Loucy (cell line): ENCODE data around the gene SNAPC4.

Source experiments
- H2AFZ ChIP-seq: fragments of 200-600 bp; sonication (generic); 2 replicates; pipeline ENCODE4 v1.6.0; 2016; ENCODE audit warnings: antibody characterized with exemption, mild to moderate bottlenecking, low read length, moderate library complexity
- H3F3A ChIP-seq: fragments of 200-600 bp; 2 replicates; pipeline ENCODE4 v1.6.0; 2016; ENCODE audit warnings: antibody characterized with exemption, low read depth, mild to moderate bottlenecking
- H3K27me3 ChIP-seq: fragments of 200-600 bp; sonication (generic); 2 replicates; pipeline ENCODE4 v1.6.1; 2014; ENCODE audit warnings: low read length, mild to moderate bottlenecking; ENCODE audit not compliant: insufficient read depth, poor library complexity, severe bottlenecking
- H3K36me3 ChIP-seq: fragments of 200-600 bp; sonication (generic); 2 replicates; pipeline ENCODE4 v1.6.1; 2016; ENCODE audit warnings: low read length; ENCODE audit not compliant: insufficient read depth
- H3K4me1 ChIP-seq: fragments of 200-600 bp; sonication (generic); 2 replicates; pipeline ENCODE4 v1.5.1; 2014; ENCODE audit warnings: low read length, mild to moderate bottlenecking; ENCODE audit not compliant: insufficient read depth, poor library complexity, severe bottlenecking
- H3K4me2 ChIP-seq: fragments of 200-600 bp; sonication (generic); 2 replicates; pipeline ENCODE4 v1.6.0; 2014; ENCODE audit warnings: antibody characterized with exemption, low read length, low read depth, mild to moderate bottlenecking; ENCODE audit not compliant: poor library complexity, severe bottlenecking
- H3K4me3 ChIP-seq: fragments of 200-600 bp; sonication (generic); 2 replicates; pipeline ENCODE4 v1.5.1; 2014; ENCODE audit warnings: low read length, mild to moderate bottlenecking, mixed read lengths; ENCODE audit not compliant: poor library complexity, severe bottlenecking
- H3K79me2 ChIP-seq: fragments of 200-600 bp; sonication (generic); 2 replicates; pipeline ENCODE4 v1.6.1; 2014; ENCODE audit warnings: low read length; ENCODE audit not compliant: insufficient read depth
- H3K9ac ChIP-seq: fragments of 200-600 bp; sonication (generic); 2 replicates; pipeline ENCODE4 v1.6.0; 2014; ENCODE audit warnings: mild to moderate bottlenecking, low read depth, low read length, moderate library complexity; ENCODE audit not compliant: poor library complexity, severe bottlenecking
- H3K9me2 ChIP-seq: fragments of 200-600 bp; sonication (generic); replicated peaks from 2 replicates; pipeline ENCODE4 v1.6.1; 2016; ENCODE audit warnings: low read depth, low read length, mixed read lengths
- H3K9me3 ChIP-seq: fragments of 200-600 bp; sonication (generic); 2 replicates; pipeline ENCODE4 v1.6.1; 2014; ENCODE audit warnings: mild to moderate bottlenecking, antibody characterized with exemption, low read length, low read depth; ENCODE audit not compliant: insufficient read depth
- H4K20me1 ChIP-seq: fragments of 200-600 bp; sonication (generic); 2 replicates; pipeline ENCODE4 v1.6.0; 2014; ENCODE audit warnings: antibody characterized with exemption, low read length, mild to moderate bottlenecking; ENCODE audit not compliant: insufficient read depth, poor library complexity, severe bottlenecking
- EZH2phosphoT487 ChIP-seq: fragments of 200-600 bp; IDR thresholded peaks from 2 replicates; pipeline ENCODE4 v1.6.1; 2018; ENCODE audit warnings: antibody characterized with exemption, mild to moderate bottlenecking, moderate library complexity, borderline replicate concordance
- TF ChIP-seq, protein P1 (sequence below): fragments of 200-600 bp; sonication (generic); conservative IDR thresholded peaks from 2 replicates; pipeline ENCODE4 v1.5.1; 2014; ENCODE audit warnings: mild to moderate bottlenecking, antibody characterized with exemption, low read length

The SNAPC4 gene

DNA sequence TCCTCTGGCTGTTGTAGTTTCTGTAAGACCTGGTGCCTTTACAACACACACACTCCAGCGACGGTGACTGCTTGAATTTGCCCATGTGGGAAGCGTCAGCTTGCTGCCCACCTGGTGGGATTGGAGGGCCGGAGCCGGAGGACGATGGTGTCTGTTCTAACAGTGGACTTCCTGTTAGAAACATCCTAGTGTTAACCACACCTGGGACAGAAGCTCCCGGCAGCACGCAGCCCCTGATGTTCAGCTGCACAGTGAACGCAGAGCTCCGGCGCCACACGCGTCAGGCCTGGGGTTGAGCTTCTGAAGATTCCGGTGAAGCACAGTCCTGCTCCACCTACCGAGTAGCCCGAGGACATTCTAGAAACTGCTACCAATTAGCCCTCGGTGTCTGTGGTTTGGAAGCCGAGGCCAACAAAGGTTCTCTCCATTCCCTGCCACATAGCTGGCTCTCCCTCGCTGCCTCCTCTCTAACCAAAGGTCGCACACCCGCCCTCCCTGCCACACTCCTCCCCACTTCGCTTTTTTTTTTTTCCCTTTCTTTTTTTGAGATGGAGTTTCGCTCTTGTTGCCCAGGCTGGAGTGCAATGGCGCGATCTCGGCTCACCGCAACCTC is 24.9 kb upstream of the SNAPC4 start:
- Histone ChIP-seq H3K4me2 (no peak overlapping the region), H3K36me3 (peaks cover 49% of the 10 kb centered on the region; the same call in 1 of the 2 replicates), H3K27me3 (no peaks in the 10 kb centered on the region), H2AFZ (no peak overlapping the region), H3K9me3 (no peaks in the 10 kb centered on the region), H3K79me2 (no peaks in the 10 kb centered on the region), H3K9ac (no peak overlapping the region), H3F3A (no peaks in the 10 kb centered on the region), H4K20me1 (no peaks in the 10 kb centered on the region), H3K4me1 (no peaks in the 10 kb centered on the region), H3K4me3 (no peak overlapping the region), H3K9me2 (no peaks in the 10 kb centered on the region)
- TF ChIP-seq EZH2phosphoT487, result no peak
- TF ChIP-seq, protein P1, sequence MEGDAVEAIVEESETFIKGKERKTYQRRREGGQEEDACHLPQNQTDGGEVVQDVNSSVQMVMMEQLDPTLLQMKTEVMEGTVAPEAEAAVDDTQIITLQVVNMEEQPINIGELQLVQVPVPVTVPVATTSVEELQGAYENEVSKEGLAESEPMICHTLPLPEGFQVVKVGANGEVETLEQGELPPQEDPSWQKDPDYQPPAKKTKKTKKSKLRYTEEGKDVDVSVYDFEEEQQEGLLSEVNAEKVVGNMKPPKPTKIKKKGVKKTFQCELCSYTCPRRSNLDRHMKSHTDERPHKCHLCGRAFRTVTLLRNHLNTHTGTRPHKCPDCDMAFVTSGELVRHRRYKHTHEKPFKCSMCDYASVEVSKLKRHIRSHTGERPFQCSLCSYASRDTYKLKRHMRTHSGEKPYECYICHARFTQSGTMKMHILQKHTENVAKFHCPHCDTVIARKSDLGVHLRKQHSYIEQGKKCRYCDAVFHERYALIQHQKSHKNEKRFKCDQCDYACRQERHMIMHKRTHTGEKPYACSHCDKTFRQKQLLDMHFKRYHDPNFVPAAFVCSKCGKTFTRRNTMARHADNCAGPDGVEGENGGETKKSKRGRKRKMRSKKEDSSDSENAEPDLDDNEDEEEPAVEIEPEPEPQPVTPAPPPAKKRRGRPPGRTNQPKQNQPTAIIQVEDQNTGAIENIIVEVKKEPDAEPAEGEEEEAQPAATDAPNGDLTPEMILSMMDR, result no peak

DNA sequence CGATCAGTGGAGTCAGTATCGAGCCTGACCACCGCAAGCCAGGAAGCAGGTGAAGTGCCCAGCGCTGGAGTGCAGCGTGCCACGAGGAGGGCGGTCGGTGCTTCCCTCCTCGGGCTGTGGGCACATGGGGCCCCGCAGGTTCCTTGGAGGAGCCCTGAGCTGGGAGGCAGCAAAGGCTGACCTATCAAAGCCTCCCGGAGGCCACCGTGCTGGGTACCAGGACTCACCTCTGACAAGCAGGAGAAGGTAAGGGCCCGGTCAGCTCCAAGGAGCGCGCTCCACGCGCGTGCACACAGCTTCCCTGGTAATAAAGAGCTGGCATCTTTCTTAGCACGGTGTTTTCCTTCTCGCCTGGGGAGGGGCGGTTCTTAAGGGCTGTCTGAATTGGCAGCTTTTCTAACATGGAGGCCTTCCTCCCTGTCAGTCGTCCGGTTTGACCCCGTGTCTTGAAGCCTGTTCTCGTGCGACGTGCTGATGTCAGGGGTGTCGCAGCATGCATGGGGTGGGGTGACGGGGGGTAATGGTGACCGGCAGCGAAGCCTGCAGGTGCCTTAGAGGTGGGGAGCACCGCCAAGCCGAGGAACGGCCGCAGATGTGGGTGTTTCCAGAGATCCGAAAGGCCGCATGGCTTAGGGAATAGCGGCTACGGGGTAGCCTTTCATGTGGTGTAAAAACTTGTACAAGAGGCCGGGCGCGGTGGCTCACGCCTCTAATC is 23.6 kb upstream of the SNAPC4 start:
- no peaks in the 10 kb centered on the region for H3K9me2 ChIP-seq
- H3K79me2 ChIP-seq, result no peaks in the 10 kb centered on the region
- no peak overlapping the region for H3K9ac ChIP-seq
- H2AFZ ChIP-seq, result no peak overlapping the region
- no peaks in the 10 kb centered on the region for H3F3A ChIP-seq
- no peaks in the 10 kb centered on the region for H3K9me3 ChIP-seq
- no peaks in the 10 kb centered on the region for H3K4me1 ChIP-seq
- H3K4me3 ChIP-seq, result no peak overlapping the region
- H3K27me3 ChIP-seq, result no peaks in the 10 kb centered on the region
- H3K4me2 ChIP-seq, result no peak overlapping the region
- TF ChIP-seq EZH2phosphoT487, result no peak
- TF ChIP-seq, protein P1, result no peak
- no peaks in the 10 kb centered on the region for H4K20me1 ChIP-seq
- peaks cover 45% of the 10 kb centered on the region; the same call in 1 of the 2 replicates for H3K36me3 ChIP-seq

DNA sequence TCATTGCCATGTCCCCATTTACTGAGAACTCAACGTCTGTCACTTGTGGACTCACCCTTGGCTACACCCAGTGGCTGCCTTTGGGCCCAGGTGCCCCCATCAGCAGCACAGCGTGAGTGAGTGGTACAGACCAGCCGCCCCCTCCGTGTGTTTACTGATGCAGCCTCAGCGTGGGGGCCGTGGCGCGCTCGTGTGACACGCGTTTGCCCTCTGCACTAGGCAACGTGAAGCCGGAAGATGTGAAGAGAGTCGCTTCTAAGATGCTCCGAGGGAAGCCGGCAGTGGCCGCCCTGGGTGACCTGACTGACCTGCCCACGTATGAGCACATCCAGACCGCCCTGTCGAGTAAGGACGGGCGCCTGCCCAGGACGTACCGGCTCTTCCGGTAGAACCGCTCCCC is 22.9 kb upstream of the SNAPC4 start:
- Histone ChIP-seq H3K9me2 (no peaks in the 10 kb centered on the region), H3K4me3 (no peak overlapping the region), H3K79me2 (no peaks in the 10 kb centered on the region), H3F3A (no peaks in the 10 kb centered on the region), H3K27me3 (no peaks in the 10 kb centered on the region), H2AFZ (no peak overlapping the region), H4K20me1 (no peaks in the 10 kb centered on the region), H3K36me3 (peaks cover 51% of the 10 kb centered on the region; the same call in 1 of the 2 replicates), H3K4me1 (no peaks in the 10 kb centered on the region), H3K4me2 (no peak overlapping the region), H3K9me3 (no peaks in the 10 kb centered on the region), H3K9ac (no peak overlapping the region)
- TF ChIP-seq EZH2phosphoT487, result no peak
